A673 (cell line): ENCODE results near the gene DMXL1. TPM values are rescaled to one million over a fixed set of nuclear protein-coding genes. Genes with fewer than 3 reads are reported as not detected.

Experiments
- BruUV-seq: library from RNA; stranded (reverse); fragments of 400-500 nt; replicated peaks from 2 replicates; lab custom pipeline; 2021; lab: Mats Ljungman, UMichigan
- CTCF ChIA-PET: fragments of 300-600 bp; sonication (Branson Sonifier 250); formaldehyde crosslinking; loops from one replicate; lab custom pipeline; 2022; ENCODE audit warnings: antibody characterized with exemption; lab: Charles Lee
- POLR2A ChIA-PET: fragments of 300-600 bp; sonication (Branson Sonifier 250); formaldehyde crosslinking; loops from one replicate; lab custom pipeline; 2022; ENCODE audit warnings: antibody characterized with exemption; ENCODE audit not compliant: low non-redundant PET; lab: Charles Lee
- DNase-seq: peaks from one replicate; pipeline ENCODE4 v3.0.0-alpha.2; 2015; ENCODE audit warnings: low spot score
- H3K27ac ChIP-seq: fragments of 200-600 bp; sonication (generic); 2 replicates; pipeline ENCODE4 v1.5.1; 2016; ENCODE audit warnings: mixed run types, low read depth, mild to moderate bottlenecking, mixed read lengths, antibody characterized with exemption, low read length; ENCODE audit not compliant: poor library complexity, severe bottlenecking
- H3K27me3 ChIP-seq: fragments of 200-600 bp; sonication (generic); replicated peaks from 2 replicates; pipeline ENCODE4 v1.6.1; 2017; ENCODE audit warnings: mixed run types, low read depth, mild to moderate bottlenecking, mixed read lengths, antibody characterized with exemption, low read length; ENCODE audit not compliant: insufficient read depth, poor library complexity
- H3K36me3 ChIP-seq: fragments of 200-600 bp; sonication (generic); 2 replicates; pipeline ENCODE4 v1.6.1; 2016; ENCODE audit warnings: mixed run types, mild to moderate bottlenecking, mixed read lengths, antibody characterized with exemption, low read length; ENCODE audit not compliant: insufficient read depth, poor library complexity, severe bottlenecking
- H3K4me1 ChIP-seq: fragments of 200-600 bp; sonication (generic); 2 replicates; pipeline ENCODE4 v1.6.1; 2017; ENCODE audit warnings: mixed run types, mild to moderate bottlenecking, mixed read lengths, antibody characterized with exemption, low read length; ENCODE audit not compliant: insufficient read depth, poor library complexity, severe bottlenecking
- H3K4me3 ChIP-seq: fragments of 200-600 bp; sonication (generic); 2 replicates; pipeline ENCODE4 v1.5.1; 2016; ENCODE audit warnings: low read depth, mixed run types, mild to moderate bottlenecking, mixed read lengths, low read length; ENCODE audit not compliant: poor library complexity, severe bottlenecking
- H3K9me3 ChIP-seq: fragments of 200-600 bp; sonication (generic); 2 replicates; pipeline ENCODE4 v1.6.1; 2016; ENCODE audit warnings: mixed run types, low read depth, mild to moderate bottlenecking, mixed read lengths, antibody characterized with exemption, low read length; ENCODE audit not compliant: poor library complexity, severe bottlenecking
- CTCF ChIP-seq: fragments of 300-800, 200-600 bp; sonication (generic); conservative IDR thresholded peaks from 2 replicates; pipeline ENCODE4 v1.5.1; 2017; ENCODE audit warnings: low read depth, mild to moderate bottlenecking, antibody characterized with exemption, low read length, moderate library complexity, mixed read lengths
- EZH2 ChIP-seq: fragments of 200-600 bp; sonication (generic); IDR thresholded peaks from 2 replicates; pipeline ENCODE4 v1.6.1; 2017; ENCODE audit warnings: borderline replicate concordance, low read depth, mild to moderate bottlenecking, mixed read lengths, antibody characterized with exemption, low read length; ENCODE audit not compliant: poor library complexity, severe bottlenecking
- intact Hi-C: fragments of 100-400 bp; cut with micrococcal nuclease; formaldehyde crosslinking; loops from one replicate; pipeline ENCODE4 v1.10.0; 2022; ENCODE audit not compliant: unreplicated experiment
- total RNA-seq: library from RNA; stranded (reverse); gene quantifications from 2 replicates; pipeline ENCODE4 v1.2.3, GENCODE V29; 2021

Gene DMXL1
- total RNA-seq, 1 experiment from 2014 or later, result 30.9 TPM

GRCh38 chr5:119285070-119285916 lies 214.4 kb downstream of the DMXL1 start:
- no peaks in the 10 kb centered on the region for H3K27me3 ChIP-seq
- intact Hi-C loops, result no loop called here
- ChIA-PET POLR2A (no interaction called here), CTCF (no interaction called here)
- H3K9me3 ChIP-seq, result no peaks in the 10 kb centered on the region
- no peak overlapping the region for H3K4me3 ChIP-seq
- H3K27ac ChIP-seq, result no peak overlapping the region
- no peaks in the 10 kb centered on the region for H3K4me1 ChIP-seq
- BruUV-seq, result no TSS peak
- no peak for DNase-seq
- TF ChIP-seq CTCF, result no peak
- no peak for TF ChIP-seq EZH2
- no peaks in the 10 kb centered on the region for H3K36me3 ChIP-seq

DNA sequence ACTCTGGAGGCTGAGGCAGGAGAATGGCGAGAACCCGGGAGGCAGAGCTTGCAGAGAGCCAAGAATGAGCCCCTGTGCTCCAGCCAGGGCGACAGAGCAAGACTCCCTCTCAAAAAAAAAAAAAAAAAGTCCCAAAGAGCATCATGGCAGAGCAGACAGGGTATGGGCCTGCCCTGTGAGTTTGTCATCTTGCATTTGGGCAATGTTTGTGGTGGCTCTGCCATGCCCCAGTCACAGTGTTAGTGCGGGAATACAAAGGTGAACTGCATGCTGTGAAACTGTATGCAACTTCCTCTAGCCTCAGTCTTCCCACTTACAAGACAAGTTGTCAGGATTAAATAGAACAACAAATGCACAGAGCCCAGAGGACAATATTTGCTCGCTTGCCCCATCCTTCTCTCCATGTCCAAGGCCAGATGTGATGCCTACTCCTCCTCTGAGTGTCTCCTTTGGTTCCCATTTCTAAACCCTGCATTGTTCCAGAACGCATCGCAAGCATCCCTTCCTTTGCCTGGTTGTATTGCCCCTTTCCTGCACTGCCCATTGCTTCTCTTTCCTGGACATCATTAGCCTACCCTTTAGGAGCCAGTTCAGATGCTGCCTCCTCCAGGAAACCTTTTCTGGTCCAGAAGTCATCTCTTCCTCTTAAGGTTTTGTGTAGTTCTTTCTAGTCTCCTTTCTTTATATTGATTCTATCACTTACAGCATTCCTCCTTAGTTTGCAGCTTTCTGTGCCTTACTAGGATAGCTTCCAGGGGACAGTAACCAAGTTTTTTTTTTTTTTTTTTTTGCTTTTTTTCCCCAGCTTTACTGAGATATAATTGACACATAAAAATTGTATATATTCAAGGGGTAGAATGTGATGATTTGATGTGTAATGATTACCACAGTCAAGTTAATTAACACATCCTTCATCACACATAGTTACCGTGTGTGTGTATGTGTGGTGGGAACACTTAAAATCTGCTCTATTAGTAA lies 215.9 kb downstream of the DMXL1 start:
- CTCF ChIA-PET, result no interaction called here
- Histone ChIP-seq H3K4me3 (no peak overlapping the region), H3K27me3 (no peaks in the 10 kb centered on the region), H3K27ac (no peak overlapping the region), H3K9me3 (no peaks in the 10 kb centered on the region), H3K4me1 (no peaks in the 10 kb centered on the region), H3K36me3 (no peaks in the 10 kb centered on the region)
- POLR2A ChIA-PET, result no interaction called here
- TF ChIP-seq EZH2 (no peak), CTCF (no peak)
- BruUV-seq, result no TSS peak
- DNase-seq, result no peak
- intact Hi-C loops, result no loop called here

DNA sequence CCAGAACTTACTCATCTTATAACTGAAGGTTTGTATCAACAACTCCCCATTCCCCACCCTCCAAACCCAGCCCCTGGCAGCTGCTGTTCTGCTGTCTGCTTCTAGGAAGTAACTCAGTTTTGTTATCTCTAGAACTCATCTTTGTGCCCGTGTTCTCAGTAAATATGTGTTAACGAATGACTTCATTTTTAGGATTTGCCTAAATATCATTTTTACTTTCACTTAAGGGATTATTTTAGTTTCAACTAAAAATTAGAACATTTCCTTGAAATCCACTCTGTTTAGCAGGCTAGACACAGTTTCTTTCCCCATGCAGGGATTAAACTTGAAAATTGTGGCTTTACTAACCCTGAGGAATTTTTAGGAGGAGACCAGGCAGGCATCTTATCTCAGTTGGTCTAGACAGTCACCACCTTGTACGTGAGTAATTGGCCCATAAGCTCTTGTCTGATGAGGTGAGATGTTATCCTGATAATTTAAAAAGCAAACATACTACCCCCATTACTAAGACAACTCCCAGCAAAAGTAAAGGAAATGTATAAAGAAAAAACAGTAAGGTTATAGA lies 216.7 kb downstream of the DMXL1 start:
- intact Hi-C loops, result no loop called here
- no peak overlapping the region for H3K27ac ChIP-seq
- H3K36me3 ChIP-seq, result no peaks in the 10 kb centered on the region
- H3K4me3 ChIP-seq, result no peak overlapping the region
- POLR2A ChIA-PET, result no interaction called here
- CTCF ChIA-PET, result no interaction called here
- H3K4me1 ChIP-seq, result no peaks in the 10 kb centered on the region
- no peaks in the 10 kb centered on the region for H3K9me3 ChIP-seq
- BruUV-seq, result no TSS peak
- TF ChIP-seq CTCF (no peak), EZH2 (no peak)
- no peaks in the 10 kb centered on the region for H3K27me3 ChIP-seq
- DNase-seq, result no peak
